HepG2 (cell line): ENCODE data around the gene KAZN. TPM values are rescaled to one million over a fixed set of nuclear protein-coding genes. Genes with fewer than 3 reads are reported as not detected.

Source experiments
- ARID5B ChIP-seq: IDR thresholded peaks from 2 replicates; pipeline ENCODE4 v1.4.0; 2020; ENCODE audit warnings: mild to moderate bottlenecking, missing genetic modification reagents
- ATF3 ChIP-seq: sonication (generic); formaldehyde crosslinking; IDR thresholded peaks from 2 replicates; pipeline ENCODE4 v1.4.0; 2020; ENCODE audit warnings: missing genetic modification reagents
- FOXM1 ChIP-seq: sonication (generic); formaldehyde crosslinking; IDR thresholded peaks from 2 replicates; pipeline ENCODE4 v1.5.0; 2020; ENCODE audit warnings: missing genetic modification reagents
- HMG20A ChIP-seq: IDR thresholded peaks from 2 replicates; pipeline ENCODE4 v1.6.1; 2016; ENCODE audit warnings: borderline replicate concordance
- KDM3A ChIP-seq: IDR thresholded peaks from 2 replicates; pipeline ENCODE4 v1.6.1; 2018; ENCODE audit warnings: low read depth, missing compliant biosample characterization
- MZF1 ChIP-seq: sonication (generic); formaldehyde crosslinking; IDR thresholded peaks from 2 replicates; pipeline ENCODE4 v1.8.1; 2023; ENCODE audit warnings: mild to moderate bottlenecking, missing genetic modification reagents, borderline replicate concordance
- NR1H2 ChIP-seq: sonication (generic); formaldehyde crosslinking; IDR thresholded peaks from 2 replicates; pipeline ENCODE4 v1.8.1; 2022; ENCODE audit warnings: low read depth, missing genetic modification reagents, borderline replicate concordance
- PAF1 ChIP-seq: IDR thresholded peaks from 2 replicates; pipeline ENCODE4 v1.6.1; 2016; ENCODE audit warnings: missing genetic modification reagents, missing compliant biosample characterization
- RNF219 ChIP-seq: sonication (generic); formaldehyde crosslinking; IDR thresholded peaks from 2 replicates; pipeline ENCODE4 v1.5.0; 2020; ENCODE audit warnings: mild to moderate bottlenecking, missing genetic modification reagents
- SMC3 ChIP-seq: IDR thresholded peaks from 2 replicates; pipeline ENCODE4 v1.6.1; 2011; ENCODE audit warnings: low read length, improper control_type of control experiment
- SP140L ChIP-seq: sonication (generic); formaldehyde crosslinking; IDR thresholded peaks from 2 replicates; pipeline ENCODE4 v1.4.0; 2020; ENCODE audit warnings: missing genetic modification reagents, borderline replicate concordance
- SRSF4 ChIP-seq: fragments of 200-400 bp; formaldehyde crosslinking; IDR thresholded peaks from one replicate; pipeline ENCODE4 v1.6.1; 2018; ENCODE audit warnings: mild to moderate bottlenecking, low read depth, low read length, moderate library complexity; ENCODE audit not compliant: poor library complexity, severe bottlenecking
- TBX2 ChIP-seq: sonication (generic); formaldehyde crosslinking; IDR thresholded peaks from 2 replicates; pipeline ENCODE4 v1.5.0; 2020; ENCODE audit warnings: missing genetic modification reagents, mild to moderate bottlenecking, borderline replicate concordance
- TEAD2 ChIP-seq: sonication (generic); formaldehyde crosslinking; IDR thresholded peaks from 2 replicates; pipeline ENCODE4 v1.9.0; 2021; ENCODE audit warnings: missing genetic modification reagents
- ZBTB43 ChIP-seq: sonication (generic); formaldehyde crosslinking; conservative IDR thresholded peaks from 2 replicates; pipeline ENCODE4 v1.4.0; 2020; ENCODE audit warnings: missing genetic modification reagents
- ZKSCAN5 ChIP-seq: sonication (generic); formaldehyde crosslinking; IDR thresholded peaks from 2 replicates; pipeline ENCODE4 v1.5.1; 2020; ENCODE audit warnings: mild to moderate bottlenecking, missing genetic modification reagents
- ZNF296 ChIP-seq: sonication (generic); formaldehyde crosslinking; conservative IDR thresholded peaks from 2 replicates; pipeline ENCODE4 v1.5.0; 2020; ENCODE audit warnings: mild to moderate bottlenecking, missing genetic modification reagents
- ZNF34 ChIP-seq: sonication (generic); formaldehyde crosslinking; IDR thresholded peaks from 2 replicates; pipeline ENCODE4 v1.4.0; 2020; ENCODE audit warnings: mild to moderate bottlenecking, missing genetic modification reagents, borderline replicate concordance
- ZNF572 ChIP-seq: sonication (generic); formaldehyde crosslinking; IDR thresholded peaks from 2 replicates; pipeline ENCODE4 v1.5.1; 2020; ENCODE audit warnings: mild to moderate bottlenecking, missing genetic modification reagents
- ZNF639 ChIP-seq: conservative IDR thresholded peaks from 2 replicates; pipeline ENCODE4 v1.6.1; 2018; ENCODE audit warnings: missing genetic modification reagents
- ZNF672 ChIP-seq: sonication (generic); formaldehyde crosslinking; IDR thresholded peaks from 2 replicates; pipeline ENCODE4 v1.8.1; 2022; ENCODE audit warnings: missing genetic modification reagents
- ZNF777 ChIP-seq: sonication (generic); formaldehyde crosslinking; IDR thresholded peaks from 2 replicates; pipeline ENCODE4 v1.4.0; 2020; ENCODE audit warnings: missing genetic modification reagents
- polyA plus RNA-seq, 8 experiments: library from polyadenylated mRNA; depleted of rRNA in 3 of 8; stranded (reverse) in 7 of 8; unstranded in 1 of 8; fragments of >200 nt; fragmentation: Illumina TruSeq in 4 of 8; extraction: Trizol in 4 of 8; gene quantifications; 2 replicates each; pipeline versions ENCODE4 v1.2.1 to v1.2.3, GENCODE V29; 2011 to 2016; ENCODE audit warnings: low read depth in 4 of 8, missing spikeins in 1 of 8, mixed read lengths in 1 of 8; ENCODE audit not compliant: insufficient read depth in 1 of 8
- total RNA-seq, 5 experiments: library from RNA; depleted of rRNA; stranded (reverse); fragments of >200 nt; fragmentation: Illumina TruSeq; extraction: Trizol; gene quantifications; 2 replicates each; pipeline ENCODE4 v1.2.3, GENCODE V29; 2016; ENCODE audit warnings: low read depth in 1 of 5

Gene KAZN
- total and polyA plus RNA-seq, 2 of the 13 experiments (the other 11 are each of a cell fraction or from before 2014, with no cell fraction given) = 10.4 to 13.5 TPM

- TF ChIP-seq KDM3A (CRISPR knock-in tag) = peak; percentile 26; the same call in 1 of the 2 replicates
- TF ChIP-seq TBX2 (CRISPR knock-in tag) = peak; percentile 81; the same call in 1 of the 2 replicates
- 0 out of 2 replicates have a peak, but pooled peaks have one; percentile 16 for TF ChIP-seq ZNF639 (CRISPR knock-in tag)
- TF ChIP-seq ZBTB43 = no peak
- TF ChIP-seq SP140L (CRISPR knock-in tag) = no peak
- TF ChIP-seq ZNF777 = no peak
- no peak for TF ChIP-seq NR1H2 (CRISPR knock-in tag)
- no peak for TF ChIP-seq PAF1 (CRISPR knock-in tag)
- no peak for TF ChIP-seq SRSF4
- TF ChIP-seq ZKSCAN5 = no peak
- TF ChIP-seq HMG20A = no peak
- no peak for TF ChIP-seq SMC3
- no peak for TF ChIP-seq ATF3 (CRISPR knock-in tag)
- no peak for TF ChIP-seq FOXM1 (CRISPR knock-in tag)
- TF ChIP-seq ARID5B (CRISPR knock-in tag) = peak; percentile 86
- TF ChIP-seq ZNF672 (CRISPR knock-in tag) = no peak
- no peak for TF ChIP-seq TEAD2 (CRISPR knock-in tag)
- no peak for TF ChIP-seq ZNF296 (CRISPR knock-in tag)
- no peak for TF ChIP-seq ZNF572 (CRISPR knock-in tag)
- TF ChIP-seq ZNF34 (CRISPR knock-in tag) = no peak
- no peak for TF ChIP-seq RNF219 (CRISPR knock-in tag)
- no peak for TF ChIP-seq MZF1 (CRISPR knock-in tag)
Observed at GRCh38 chr1:15151377-15151806, 552.9 kb downstream of the KAZN start (continued).
